HEK293 (cell line): ENCODE measurements around the gene ANKRD9.

ENCODE experiments used
- CTCF ChIA-PET: fragments of 350-600 bp; formaldehyde crosslinking; extraction: SDS; loops from one replicate; lab custom pipeline; 2021; ENCODE audit warnings: antibody characterized with exemption; lab: Yijun Ruan, JAX
- POLR2A ChIA-PET: fragments of 300-600 bp; formaldehyde crosslinking; extraction: SDS; loops from one replicate; lab custom pipeline; 2020; ENCODE audit warnings: antibody characterized with exemption, inconsistent platforms; lab: Yijun Ruan, JAX
- H3K27ac ChIP-seq: fragments of 200-500 bp; sonication (Bioruptor generic); 2 replicates; pipeline ENCODE4 v1.5.1; 2014; ENCODE audit warnings: low read depth, low read length, control low read depth, inconsistent platforms; ENCODE audit errors: extremely low read depth
- H3K36me3 ChIP-seq, 2 experiments: fragments of 200-500 bp in 1 of 2; sonication (Bioruptor generic) in 1 of 2; 1 replicate in 1 of 2; 2 replicates in 1 of 2; pipeline ENCODE4 v1.5.1; 2014 to 2017; ENCODE audit warnings: inconsistent platforms in 2 of 2, low read length in 2 of 2; ENCODE audit not compliant: control insufficient read depth in 2 of 2, insufficient read depth in 1 of 2
- H3K4me1 ChIP-seq: fragments of 200-500 bp; sonication (Bioruptor generic); 2 replicates; pipeline ENCODE4 v1.5.1; 2014; ENCODE audit warnings: mild to moderate bottlenecking, low read length, inconsistent platforms; ENCODE audit not compliant: control insufficient read depth, insufficient read depth
- H3K4me3 ChIP-seq: 2 replicates; pipeline ENCODE4 v1.5.1; 2011; ENCODE audit warnings: low read depth, mild to moderate bottlenecking, control low read depth, low read length, moderate library complexity
- H3K9me3 ChIP-seq: fragments of 200-500 bp; sonication (Bioruptor generic); 2 replicates; pipeline ENCODE4 v1.5.1; 2014; ENCODE audit warnings: low read depth, low read length, inconsistent platforms; ENCODE audit not compliant: control insufficient read depth, insufficient read depth
- BCL11B ChIP-seq: fragments of 450-650 bp; formaldehyde crosslinking; IDR thresholded peaks from 2 replicates; pipeline ENCODE4 v1.5.1; 2016; ENCODE audit warnings: low read depth, missing biosample characterization, missing genetic modification characterization
- GLIS1 ChIP-seq: fragments of 450-650 bp; formaldehyde crosslinking; IDR thresholded peaks from 2 replicates; pipeline ENCODE4 v1.5.1; 2016; ENCODE audit warnings: missing biosample characterization, missing genetic modification characterization
- PATZ1 ChIP-seq: fragments of 450-650 bp; formaldehyde crosslinking; IDR thresholded peaks from 2 replicates; pipeline ENCODE4 v1.5.1; 2016; ENCODE audit warnings: missing biosample characterization, missing genetic modification characterization
- PRDM6 ChIP-seq: fragments of 450-650 bp; formaldehyde crosslinking; IDR thresholded peaks from 2 replicates; pipeline ENCODE4 v1.5.1; 2017; ENCODE audit warnings: missing biosample characterization, missing genetic modification characterization
- SETDB1 ChIP-seq: IDR thresholded peaks from one replicate; pipeline ENCODE4 v1.6.1; 2017; ENCODE audit warnings: mild to moderate bottlenecking, low read length, moderate library complexity, mixed read lengths; ENCODE audit not compliant: insufficient read length
- TRIM28 ChIP-seq: IDR thresholded peaks from 2 replicates; pipeline ENCODE4 v1.6.1; 2011; ENCODE audit warnings: low read length, control low read depth, borderline replicate concordance
- WT1 ChIP-seq: fragments of 450-650 bp; formaldehyde crosslinking; IDR thresholded peaks from 2 replicates; pipeline ENCODE4 v1.5.1; 2016; ENCODE audit warnings: missing biosample characterization, missing genetic modification characterization
- YY1 ChIP-seq: fragments of 450-650 bp; formaldehyde crosslinking; IDR thresholded peaks from 2 replicates; pipeline ENCODE4 v1.5.1; 2018; ENCODE audit warnings: missing biosample characterization, missing genetic modification characterization
- ZBTB8A ChIP-seq: fragments of 450-650 bp; formaldehyde crosslinking; IDR thresholded peaks from 2 replicates; pipeline ENCODE4 v1.5.1; 2016; ENCODE audit warnings: missing biosample characterization, missing genetic modification characterization
- ZNF169 ChIP-seq: fragments of 450-650 bp; formaldehyde crosslinking; IDR thresholded peaks from 2 replicates; pipeline ENCODE4 v1.5.1; 2016; ENCODE audit warnings: missing biosample characterization, missing genetic modification characterization
- ZNF175 ChIP-seq: fragments of 450-650 bp; formaldehyde crosslinking; IDR thresholded peaks from 2 replicates; pipeline ENCODE4 v1.5.1; 2016; ENCODE audit warnings: missing biosample characterization, missing genetic modification characterization
- ZNF18 ChIP-seq: fragments of 450-650 bp; formaldehyde crosslinking; IDR thresholded peaks from 2 replicates; pipeline ENCODE4 v1.5.1; 2016; ENCODE audit warnings: missing biosample characterization, missing genetic modification characterization
- ZNF274 ChIP-seq, 2 experiments: fragments of 200-500 bp in 1 of 2; fragments of 450-650 bp in 1 of 2; sonication (Bioruptor generic) in 1 of 2; formaldehyde crosslinking in 1 of 2; IDR thresholded peaks; 2 replicates each; pipeline versions ENCODE4 v1.5.1 to v1.6.1; 2014 to 2016; ENCODE audit warnings: borderline replicate concordance in 1 of 2, inconsistent platforms in 1 of 2, low read length in 1 of 2, missing biosample characterization in 1 of 2, missing genetic modification characterization in 1 of 2
- ZNF335 ChIP-seq: fragments of 450-650 bp; formaldehyde crosslinking; conservative IDR thresholded peaks from 2 replicates; pipeline ENCODE4 v1.5.1; 2016; ENCODE audit warnings: missing biosample characterization, missing genetic modification characterization
- ZNF341 ChIP-seq: fragments of 450-650 bp; formaldehyde crosslinking; IDR thresholded peaks from 2 replicates; pipeline ENCODE4; 2016; ENCODE audit warnings: low read depth, missing biosample characterization, missing genetic modification characterization
- ZNF398 ChIP-seq: fragments of 450-650 bp; formaldehyde crosslinking; IDR thresholded peaks from 2 replicates; pipeline ENCODE4 v1.5.1; 2017; ENCODE audit warnings: missing biosample characterization, missing genetic modification characterization
- ZNF416 ChIP-seq: fragments of 450-650 bp; formaldehyde crosslinking; IDR thresholded peaks from 2 replicates; pipeline ENCODE4 v1.5.1; 2016; ENCODE audit warnings: missing biosample characterization, missing genetic modification characterization
- ZNF433 ChIP-seq: fragments of 450-650 bp; formaldehyde crosslinking; IDR thresholded peaks from 2 replicates; pipeline ENCODE4 v1.5.1; 2016; ENCODE audit warnings: missing biosample characterization, missing genetic modification characterization, low read depth
- ZNF473 ChIP-seq: fragments of 450-650 bp; formaldehyde crosslinking; IDR thresholded peaks from 2 replicates; pipeline ENCODE4 v1.5.1; 2017; ENCODE audit warnings: missing biosample characterization, missing genetic modification characterization
- ZNF514 ChIP-seq: fragments of 450-650 bp; formaldehyde crosslinking; IDR thresholded peaks from 2 replicates; pipeline ENCODE4 v1.5.1; 2016; ENCODE audit warnings: missing biosample characterization, missing genetic modification characterization
- ZNF544 ChIP-seq: fragments of 450-650 bp; formaldehyde crosslinking; IDR thresholded peaks from 2 replicates; pipeline ENCODE4 v1.5.0; 2017; ENCODE audit warnings: missing biosample characterization, missing genetic modification characterization
- ZNF548 ChIP-seq: fragments of 450-650 bp; formaldehyde crosslinking; IDR thresholded peaks from 2 replicates; pipeline ENCODE4 v1.5.1; 2016; ENCODE audit warnings: missing biosample characterization, missing genetic modification characterization
- ZNF654 ChIP-seq: fragments of 450-650 bp; formaldehyde crosslinking; IDR thresholded peaks from 2 replicates; pipeline ENCODE4 v1.5.1; 2016; ENCODE audit warnings: low read depth, missing biosample characterization, missing genetic modification characterization
- ZNF658 ChIP-seq: fragments of 450-650 bp; formaldehyde crosslinking; IDR thresholded peaks from 2 replicates; pipeline ENCODE4; 2016; ENCODE audit warnings: missing biosample characterization, missing genetic modification characterization

The ANKRD9 gene

DNA sequence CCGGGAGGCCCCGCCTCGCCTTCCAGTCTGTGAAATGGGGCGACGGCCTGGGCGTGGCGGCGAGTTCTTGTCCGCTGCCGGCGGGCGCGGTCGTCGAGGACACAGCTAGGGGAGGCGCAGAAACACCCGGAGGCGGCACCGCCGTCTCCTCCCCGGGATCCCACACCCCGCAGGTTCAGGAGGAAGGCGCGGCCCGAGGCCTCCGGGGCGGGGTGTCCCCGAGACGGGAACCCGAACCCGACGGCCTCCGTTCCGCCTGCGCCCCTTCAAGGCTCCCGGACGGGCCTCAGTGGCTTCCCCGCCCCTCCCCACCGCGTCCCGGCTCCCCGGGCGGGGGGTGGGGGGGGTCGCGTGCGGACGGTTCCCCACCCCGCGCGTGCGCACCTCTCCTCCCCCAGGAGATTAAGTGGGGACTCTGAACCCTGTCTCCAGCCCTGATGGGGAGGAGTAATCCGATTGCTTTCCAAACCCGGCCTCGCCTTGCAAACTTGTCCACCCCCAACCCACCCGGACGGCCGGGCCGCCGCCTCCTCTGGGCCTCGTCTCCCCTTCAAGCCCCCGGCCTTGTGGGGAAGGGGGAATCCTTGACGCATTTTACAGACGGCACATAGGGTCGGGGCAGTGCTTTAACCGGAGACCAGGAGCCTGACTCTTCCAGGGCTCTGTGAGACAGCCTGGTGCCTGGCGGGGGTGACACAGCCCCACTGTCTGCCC, 35.3 kb upstream of the ANKRD9 start:
- Histone ChIP-seq H3K36me3 (no peaks in the 10 kb centered on the region), H3K9me3 (no peaks in the 10 kb centered on the region), H3K27ac (no peak overlapping the region), H3K4me1 (peaks cover 5% of the 10 kb centered on the region; the same call in 1 of the 2 replicates), H3K4me3 (no peak overlapping the region)
- ChIA-PET POLR2A (no interaction called here), CTCF (no interaction called here)
- TF ChIP-seq ZBTB8A (no peak), ZNF658 (no peak), ZNF335 (tag by site-specific recombination) (no peak), ZNF514 (tag by site-specific recombination) (no peak), ZNF416 (no peak)

DNA sequence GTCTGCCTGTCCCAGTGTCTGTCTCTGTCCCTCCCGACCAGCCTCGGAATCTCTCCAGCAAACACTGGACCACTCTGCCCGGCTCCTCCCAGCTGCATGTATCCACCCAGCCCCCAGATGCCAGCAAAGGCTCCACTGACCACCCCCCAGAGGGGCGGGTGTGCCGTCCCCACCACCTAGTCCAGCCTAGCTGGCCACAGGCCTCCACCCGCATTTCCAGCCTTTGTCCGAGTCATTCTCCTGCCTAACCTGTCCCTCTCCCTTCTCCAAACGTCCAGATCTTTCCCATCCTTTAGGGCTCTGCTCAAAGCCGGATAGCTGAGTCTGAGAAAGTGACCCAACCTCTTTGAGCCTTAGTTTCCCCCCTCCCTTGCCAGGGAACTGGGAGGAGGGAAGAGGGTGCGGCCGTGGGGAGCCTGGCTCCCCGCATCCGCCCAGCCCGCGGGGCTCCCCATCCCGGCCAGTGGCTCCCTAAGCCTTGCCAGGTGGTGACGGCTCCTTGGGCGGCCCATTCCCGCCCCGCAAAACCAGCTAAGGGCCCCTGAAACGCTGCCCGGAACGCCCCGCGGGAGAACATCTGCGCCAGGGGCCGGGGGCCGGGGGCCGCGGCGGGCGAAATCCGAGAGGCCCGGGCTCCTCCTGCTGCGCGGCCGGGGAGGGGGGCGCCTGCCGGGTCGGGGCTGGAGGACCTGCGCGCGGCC, 34.6 kb upstream of the ANKRD9 start:
- ChIA-PET POLR2A (no interaction called here), CTCF (no interaction called here)
- no peaks in the 10 kb centered on the region for H3K36me3 ChIP-seq
- H3K27ac ChIP-seq, result no peak overlapping the region
- H3K9me3 ChIP-seq, result no peaks in the 10 kb centered on the region
- no peak for TF ChIP-seq BCL11B (tag by site-specific recombination)
- TF ChIP-seq PATZ1 (tag by site-specific recombination), result no peak
- no peak for TF ChIP-seq ZNF169 (tag by site-specific recombination)
- no peak for TF ChIP-seq PRDM6 (tag by site-specific recombination)
- peaks cover 12% of the 10 kb centered on the region for H3K4me1 ChIP-seq
- no peak overlapping the region for H3K4me3 ChIP-seq

- H3K27ac ChIP-seq, result no peak overlapping the region
- peaks cover 12% of the 10 kb centered on the region for H3K4me1 ChIP-seq
- no peaks in the 10 kb centered on the region for H3K9me3 ChIP-seq
- H3K4me3 ChIP-seq, result no peak overlapping the region
- POLR2A ChIA-PET, result no interaction called here
- no peaks in the 10 kb centered on the region for H3K36me3 ChIP-seq
- CTCF ChIA-PET, result interaction anchor here (0.6 to 1.3 kb wide), 2 partner anchors 53 to 657 kb away, joined by 3 to 9 read pairs; no protein-coding TSS in a partner anchor
- no peak for TF ChIP-seq ZNF398
- no peak for TF ChIP-seq GLIS1 (tag by site-specific recombination)
- TF ChIP-seq ZNF544 (tag by site-specific recombination), result no peak
- no peak for TF ChIP-seq ZNF274 (IDR thresholded peaks at IDR 0.05; ENCODE audit: low read length)
- no peak for TF ChIP-seq ZNF274 (tag by site-specific recombination; IDR thresholded peaks at IDR 0.05; ENCODE audit: borderline replicate concordance)
- no peak for TF ChIP-seq ZNF433 (tag by site-specific recombination)
- no peak for TF ChIP-seq ZNF175 (tag by site-specific recombination)
- TF ChIP-seq SETDB1, result no peak
- TF ChIP-seq ZNF18, result no peak
- no peak for TF ChIP-seq YY1
- no peak for TF ChIP-seq ZNF548 (tag by site-specific recombination)
- TF ChIP-seq ZNF473 (tag by site-specific recombination), result no peak
- TF ChIP-seq TRIM28, result no peak
- no peak for TF ChIP-seq WT1 (tag by site-specific recombination)
- no peak for TF ChIP-seq ZNF341 (tag by site-specific recombination)
- TF ChIP-seq ZNF654, result no peak
Observed at GRCh38 chr14:102541771-102542170, 32.2 kb upstream of the ANKRD9 start.
